CD4-positive, alpha-beta T cell treated with Interferon gamma for 1 hour (primary cell): Measurements from ENCODE around the gene WDR90.

Source experiments
- DNase-seq: peaks from one replicate; pipeline ENCODE4 v3.0.0-alpha.2; 2020

WDR90 gene

DNA sequence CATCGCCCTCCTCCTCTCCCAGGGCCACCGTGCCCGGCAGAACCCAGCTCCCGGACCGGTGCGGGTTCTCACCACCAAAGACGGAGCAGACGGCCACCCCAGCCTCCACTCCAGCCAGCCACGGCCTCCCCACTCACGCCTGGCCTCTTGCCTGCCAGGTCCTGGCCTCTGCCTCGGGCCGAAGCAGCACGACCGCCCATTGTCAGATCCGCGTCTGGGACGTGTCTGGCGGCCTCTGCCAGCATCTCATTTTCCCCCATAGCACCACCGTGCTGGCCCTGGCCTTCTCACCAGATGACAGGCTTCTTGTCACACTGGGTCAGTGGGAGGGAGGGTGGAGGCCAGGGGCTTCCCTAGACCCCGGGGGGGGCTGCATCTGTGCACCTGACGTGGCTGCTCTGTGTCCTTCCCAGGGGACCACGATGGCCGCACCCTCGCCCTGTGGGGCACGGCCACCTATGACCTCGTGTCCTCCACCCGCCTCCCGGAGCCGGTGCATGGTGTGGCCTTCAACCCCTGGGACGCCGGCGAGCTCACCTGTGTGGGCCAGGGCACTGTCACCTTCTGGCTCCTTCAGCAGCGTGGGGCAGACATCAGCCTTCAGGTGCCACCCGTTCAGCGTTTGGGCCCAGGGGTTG, 12.1 kb downstream of the WDR90 start:
- DNase-seq: no peak

DNA sequence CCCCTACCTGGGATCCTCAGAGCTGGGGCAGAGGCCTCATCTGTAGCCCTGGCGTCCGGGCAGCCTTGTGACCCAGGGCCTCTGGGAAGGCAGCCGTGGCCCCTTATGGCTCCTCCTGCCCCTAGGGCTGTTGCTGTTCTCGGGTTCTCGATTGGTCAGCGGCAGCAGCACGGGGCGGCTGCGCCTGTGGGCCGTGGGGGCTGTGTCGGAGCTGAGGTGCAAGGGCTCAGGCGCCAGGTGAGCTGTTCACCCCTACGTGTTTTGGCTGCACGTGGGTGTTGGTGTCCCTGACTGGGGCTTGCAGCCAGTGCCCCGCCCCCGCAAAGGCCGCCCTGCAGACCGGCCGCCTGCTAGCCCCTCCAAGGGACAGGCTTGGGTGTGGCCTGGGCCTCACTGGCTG, 12.9 kb downstream of the WDR90 start:
- DNase-seq: no peak

DNA sequence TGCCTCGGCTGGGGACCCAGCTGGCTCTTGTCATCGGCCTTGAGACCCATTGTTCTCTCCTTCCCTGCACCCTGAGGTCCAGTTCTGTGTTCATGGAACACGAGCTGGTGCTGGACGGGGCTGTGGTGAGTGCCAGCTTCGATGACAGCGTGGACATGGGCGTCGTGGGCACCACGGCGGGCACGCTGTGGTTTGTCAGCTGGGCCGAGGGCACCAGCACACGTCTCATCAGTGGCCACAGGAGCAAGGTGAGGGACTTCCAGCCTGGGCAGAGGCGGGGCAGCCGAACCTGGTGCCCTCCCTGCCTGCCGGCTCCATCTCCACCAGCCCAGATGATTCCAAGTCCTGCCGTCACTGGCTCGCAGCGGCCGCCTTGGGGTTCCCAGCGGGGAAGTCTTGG, 13.4 kb downstream of the WDR90 start:
- no peak for DNase-seq

DNA sequence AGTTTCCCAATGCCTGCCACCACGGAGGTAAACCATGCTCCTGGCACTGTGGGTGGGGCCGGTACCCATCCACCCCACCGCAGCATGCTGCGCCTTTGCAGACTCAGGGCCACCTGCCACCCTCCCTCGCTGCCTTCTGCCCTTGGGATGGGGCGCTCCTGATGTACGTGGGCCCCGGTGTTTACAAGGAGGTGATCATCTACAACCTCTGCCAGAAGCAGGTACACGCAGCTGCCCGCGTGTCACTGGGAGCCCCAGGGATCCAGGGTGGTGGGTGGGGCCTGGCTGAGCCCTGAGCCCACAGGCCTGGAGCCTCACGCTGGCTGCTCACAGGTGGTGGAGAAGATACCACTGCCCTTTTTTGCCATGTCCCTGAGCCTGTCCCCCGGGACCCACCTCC, 17.4 kb downstream of the WDR90 start:
- no peak for DNase-seq

DNA sequence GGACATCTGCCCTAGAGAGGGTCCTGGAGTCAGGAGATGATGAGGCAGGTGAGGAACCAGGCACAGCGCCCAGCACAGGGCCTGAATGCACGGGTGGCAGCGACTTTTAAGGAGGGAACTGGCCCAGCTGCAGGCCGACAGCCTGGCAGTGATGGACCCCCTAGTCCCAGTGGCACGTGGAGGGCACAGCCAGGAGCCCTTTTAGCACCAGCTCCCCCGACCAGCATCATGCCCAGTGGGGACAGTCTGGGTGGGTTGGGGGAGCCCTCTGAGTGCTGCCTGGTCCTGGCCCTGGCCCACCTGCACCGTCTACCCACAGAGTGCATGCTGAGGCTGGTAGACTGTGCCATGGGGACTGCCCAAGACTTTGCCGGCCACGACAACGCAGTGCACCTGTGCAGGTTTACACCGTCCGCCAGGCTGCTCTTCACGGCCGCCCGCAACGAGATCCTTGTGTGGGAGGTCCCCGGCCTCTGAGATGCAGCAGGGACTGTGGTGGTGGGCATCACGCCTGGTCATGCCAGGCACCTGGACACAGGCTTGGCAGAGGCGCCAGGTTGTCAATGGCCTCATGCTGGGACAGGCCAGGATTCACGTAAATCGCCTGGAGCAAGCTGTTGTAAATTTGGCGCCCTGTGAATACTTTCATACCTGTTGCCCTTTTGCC, 18.1 kb downstream of the WDR90 start:
- DNase-seq: no peak

DNA sequence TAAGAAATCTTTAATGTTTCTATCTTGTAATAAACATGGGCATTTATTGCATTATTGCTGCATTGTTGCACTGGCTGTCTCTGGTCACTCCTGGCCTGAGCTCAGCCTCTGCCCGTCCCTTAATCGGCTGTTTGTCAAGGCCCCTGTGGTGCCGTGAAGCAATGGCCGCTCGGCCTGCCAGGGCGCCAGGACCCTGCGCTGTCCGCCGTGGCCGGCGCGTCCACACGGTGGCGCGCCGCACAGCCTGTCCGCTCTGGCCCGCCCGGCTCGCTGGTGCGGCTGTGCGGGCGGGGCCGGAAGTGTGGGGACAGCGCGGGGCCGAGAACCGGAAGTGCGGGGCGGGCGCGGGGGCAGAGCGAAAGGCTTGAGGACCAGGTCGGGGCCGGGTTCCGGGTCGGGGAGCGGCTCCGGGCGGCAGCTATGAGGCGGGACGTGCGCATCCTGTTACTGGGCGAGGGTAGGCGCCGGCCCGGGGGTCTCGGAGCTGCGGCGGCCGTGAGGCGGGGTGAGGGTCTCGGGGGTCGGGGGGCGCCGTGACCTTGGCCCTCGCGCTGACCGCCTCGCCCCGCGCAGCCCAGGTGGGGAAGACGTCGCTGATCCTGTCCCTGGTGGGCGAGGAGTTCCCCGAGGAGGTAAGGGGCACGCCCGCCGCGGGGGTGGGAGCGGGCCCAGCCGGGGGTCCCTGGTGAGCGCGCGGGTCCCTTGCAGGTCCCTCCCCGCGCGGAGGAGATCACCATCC, 18.8 kb downstream of the WDR90 start, which contains the start of gene RHOT2:
TSS of gene RHOT2 (plus strand) at position 353 of the 739 bp plus-strand sequence. CDS start at position 421, 68 bp downstream.
- DNase-seq: peak; percentile 93

DNA sequence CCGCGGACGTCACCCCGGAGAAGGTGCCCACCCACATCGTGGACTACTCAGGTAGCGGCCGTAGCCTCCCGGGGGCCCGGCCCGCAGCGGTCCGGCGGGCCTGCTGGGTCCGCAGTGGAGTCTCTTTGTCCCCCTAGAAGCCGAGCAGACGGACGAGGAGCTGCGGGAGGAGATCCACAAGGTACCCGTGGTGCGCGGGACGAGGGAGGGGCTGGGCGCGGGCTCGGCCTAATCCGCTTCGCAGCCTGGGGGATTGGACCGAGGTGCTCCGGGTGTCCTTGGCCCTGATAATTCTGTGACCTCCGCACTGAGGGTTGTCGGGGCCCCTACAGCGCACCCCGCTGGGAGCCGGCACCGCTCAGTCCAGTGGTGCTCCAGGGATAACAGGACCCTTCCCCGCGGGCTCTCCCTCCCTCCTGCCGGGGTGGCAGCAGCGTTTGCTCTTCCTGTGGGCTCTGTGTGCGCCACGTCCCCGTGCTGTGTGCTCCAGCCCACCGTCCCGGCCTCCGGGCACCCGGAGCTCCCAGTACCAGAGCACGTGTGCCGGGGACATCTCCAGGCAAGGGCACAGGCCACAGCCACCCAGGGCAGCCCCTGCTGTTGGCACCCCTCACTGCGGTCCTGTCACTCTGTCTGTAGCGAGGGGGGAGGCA, 19.5 kb downstream of the WDR90 start:
- DNase-seq: no peak

DNA sequence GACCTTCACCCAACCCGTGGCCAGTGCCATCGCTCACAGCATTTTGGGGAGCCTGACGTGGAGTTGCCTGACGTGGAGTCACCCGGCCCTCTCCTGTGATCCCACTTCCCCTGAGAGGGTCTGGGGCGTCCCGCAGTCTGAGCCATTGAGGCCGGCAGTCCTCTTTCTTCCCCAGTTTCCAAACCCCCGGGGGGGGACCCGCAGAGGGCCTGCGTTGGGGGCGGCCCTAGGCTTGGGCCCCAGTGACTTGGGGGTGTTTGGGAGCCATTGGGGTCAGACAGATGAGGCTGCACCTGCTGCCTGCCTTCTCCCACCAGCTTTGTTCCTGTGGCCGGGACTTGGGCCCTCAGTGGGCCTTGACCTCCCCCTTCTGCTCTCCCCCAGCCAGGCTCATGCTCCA, 20.5 kb downstream of the WDR90 start:
- no peak for DNase-seq

DNA sequence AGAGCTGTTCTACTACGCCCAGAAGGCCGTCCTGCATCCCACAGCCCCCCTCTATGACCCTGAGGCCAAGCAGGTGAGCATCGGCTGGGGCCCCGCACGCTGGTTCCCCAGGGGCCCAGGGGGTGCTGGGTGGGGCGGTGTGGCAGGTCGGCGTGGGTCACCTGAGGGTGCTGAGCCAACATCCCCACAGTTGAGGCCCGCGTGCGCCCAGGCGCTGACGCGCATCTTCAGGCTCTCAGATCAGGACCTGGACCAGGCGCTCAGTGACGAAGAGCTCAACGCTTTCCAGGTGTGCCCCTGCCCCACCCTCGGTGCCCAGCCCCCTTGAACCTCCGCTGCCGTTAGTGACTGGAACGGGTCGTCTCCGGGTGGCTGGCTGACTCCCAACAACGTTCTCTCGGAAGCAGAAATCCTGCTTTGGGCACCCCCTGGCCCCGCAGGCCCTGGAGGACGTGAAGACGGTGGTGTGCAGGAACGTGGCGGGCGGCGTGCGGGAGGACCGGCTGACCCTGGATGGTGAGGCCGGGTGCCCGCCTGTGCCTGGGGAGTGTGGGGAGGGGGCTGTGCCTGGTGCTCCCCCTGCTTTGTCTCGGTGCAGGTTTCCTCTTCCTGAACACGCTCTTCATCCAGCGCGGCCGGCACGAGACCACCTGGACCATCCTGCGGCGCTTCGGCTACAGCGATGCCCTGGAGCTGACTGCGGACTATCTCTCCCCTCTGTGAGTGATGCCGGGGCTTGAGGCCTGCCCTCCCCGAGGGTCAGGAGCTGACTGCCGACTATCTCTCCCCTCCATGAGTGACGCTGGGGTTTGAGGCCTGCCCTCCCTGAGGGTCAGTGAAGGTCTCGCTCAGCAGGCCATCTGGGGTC, 21.6 kb downstream of the WDR90 start:
- DNase-seq: no peak

DNA sequence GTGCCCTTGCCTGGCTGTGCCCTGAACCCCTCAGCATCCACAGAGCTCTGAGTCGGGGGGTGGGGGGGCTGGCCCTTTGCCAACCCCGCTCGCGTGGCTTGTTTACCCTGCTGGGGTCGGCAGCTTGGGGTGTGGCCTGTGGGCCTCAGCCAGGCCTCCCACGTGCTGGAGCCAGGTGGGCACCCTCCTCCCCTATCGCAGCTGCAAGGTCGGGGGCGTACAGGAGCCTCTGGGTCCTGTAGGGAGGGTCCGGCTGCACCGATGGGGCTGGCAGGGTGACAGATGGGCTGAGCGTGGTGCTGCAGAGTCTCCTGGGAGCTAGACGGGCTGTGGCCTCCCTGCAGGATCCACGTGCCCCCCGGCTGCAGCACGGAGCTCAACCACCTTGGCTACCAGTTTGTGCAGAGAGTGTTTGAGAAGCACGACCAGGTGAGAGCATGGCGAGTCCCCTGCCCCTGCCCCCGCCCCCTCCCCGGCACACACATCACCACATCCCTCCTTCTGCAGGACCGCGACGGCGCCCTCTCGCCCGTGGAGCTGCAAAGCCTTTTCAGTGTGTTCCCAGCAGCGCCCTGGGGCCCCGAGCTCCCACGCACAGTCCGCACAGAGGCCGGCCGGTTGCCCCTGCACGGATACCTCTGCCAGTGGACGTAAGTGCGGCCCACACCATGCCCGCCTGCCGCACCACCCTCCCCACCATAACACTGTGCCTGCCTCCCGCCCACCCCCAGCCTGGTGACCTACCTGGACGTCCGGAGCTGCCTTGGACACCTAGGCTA, 22.4 kb downstream of the WDR90 start:
- DNase-seq: no peak

DNA sequence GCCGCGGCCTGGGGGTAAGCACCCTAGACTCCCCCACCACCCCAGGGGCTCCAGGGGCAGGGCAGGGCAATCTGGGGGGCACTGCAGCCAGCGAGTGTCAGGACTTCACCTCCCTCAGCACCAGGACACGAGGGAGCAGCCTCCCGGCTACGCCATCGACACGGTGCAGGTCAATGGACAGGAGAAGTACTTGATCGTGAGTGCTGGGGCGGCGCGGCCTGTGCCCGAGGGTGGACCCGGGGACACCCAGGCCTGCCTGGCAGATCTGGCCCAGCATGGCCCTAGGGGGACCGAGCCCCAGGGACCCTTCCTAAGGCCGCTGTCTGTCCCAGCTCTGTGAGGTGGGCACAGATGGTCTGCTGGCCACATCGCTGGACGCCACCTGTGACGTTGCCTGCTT, 23.2 kb downstream of the WDR90 start:
- DNase-seq: no peak

DNA sequence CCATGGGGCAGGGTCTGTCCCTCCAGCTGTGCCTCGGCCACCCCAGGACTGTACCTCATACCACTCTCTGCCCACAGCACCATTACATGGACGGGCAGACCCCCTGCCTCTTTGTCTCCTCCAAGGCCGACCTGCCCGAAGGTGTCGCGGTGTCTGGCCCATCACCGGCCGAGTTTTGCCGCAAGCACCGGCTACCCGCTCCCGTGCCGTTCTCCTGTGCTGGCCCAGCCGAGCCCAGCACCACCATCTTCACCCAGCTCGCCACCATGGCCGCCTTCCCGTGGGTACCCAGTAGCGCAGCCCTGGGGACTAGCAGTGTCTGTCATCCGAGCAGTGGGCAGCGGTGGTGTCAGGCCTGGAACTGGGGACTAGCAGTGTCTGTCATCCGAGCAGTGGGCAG, 23.7 kb downstream of the WDR90 start:
- no peak for DNase-seq

DNA sequence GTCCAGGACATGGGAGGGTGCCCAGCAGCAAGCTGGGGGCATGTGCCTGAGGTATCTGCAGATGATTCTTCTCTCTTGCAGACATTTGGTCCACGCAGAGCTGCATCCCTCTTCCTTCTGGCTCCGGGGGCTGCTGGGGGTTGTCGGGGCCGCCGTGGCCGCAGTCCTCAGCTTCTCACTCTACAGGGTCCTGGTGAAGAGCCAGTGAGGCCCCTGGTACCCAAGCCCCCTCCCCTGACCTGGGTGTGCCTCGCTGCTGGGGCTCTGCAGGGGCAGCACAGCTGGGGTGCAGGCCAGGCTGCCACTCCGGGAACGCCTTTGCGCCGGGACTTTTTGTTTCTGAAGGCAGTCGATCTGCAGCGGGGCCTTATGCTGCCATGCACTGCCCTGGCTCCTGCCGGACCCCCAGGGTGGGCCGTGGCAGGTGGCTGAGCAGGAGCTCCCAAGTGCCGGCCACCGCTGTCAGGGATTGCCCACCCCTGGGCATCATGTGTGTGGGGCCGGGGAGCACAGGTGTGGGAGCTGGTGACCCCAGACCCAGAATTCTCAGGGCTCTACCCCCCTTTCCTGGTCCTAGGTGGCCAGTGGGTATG, 24.3 kb downstream of the WDR90 start:
- DNase-seq: no peak

DNA sequence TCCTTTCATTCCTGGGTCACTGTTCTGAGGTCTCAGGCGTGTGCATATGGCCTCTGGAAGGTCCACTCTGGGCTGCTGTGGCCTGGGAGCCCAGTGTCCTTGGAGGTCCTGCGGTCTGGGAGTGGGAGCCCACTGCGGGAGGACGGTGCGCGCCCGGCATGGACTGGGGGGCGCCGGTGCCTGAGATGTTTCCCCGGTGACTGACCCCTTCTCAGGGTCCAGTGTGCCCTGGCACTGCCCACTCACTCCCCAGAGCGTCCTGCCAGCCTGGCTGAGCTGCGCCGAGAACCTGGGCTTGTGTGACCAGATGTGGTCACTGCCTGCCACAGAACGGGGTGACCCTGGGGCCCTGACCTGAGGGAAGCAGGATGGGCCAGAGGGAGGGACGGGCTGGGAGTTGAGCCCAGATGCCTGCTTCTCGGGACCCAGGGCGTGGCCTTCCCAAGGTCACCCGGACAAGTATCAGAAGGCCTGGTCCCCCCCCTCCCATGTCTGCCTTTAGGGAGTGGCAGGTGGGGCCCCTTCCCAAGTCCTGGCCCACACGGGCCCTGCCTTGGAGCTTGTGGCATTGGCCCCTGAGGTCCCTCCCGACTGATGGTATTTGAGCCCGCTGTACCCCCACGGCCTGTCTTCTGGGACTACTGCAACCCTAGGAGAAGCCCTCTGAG, 25.2 kb downstream of the WDR90 start:
- no peak for DNase-seq

DNA sequence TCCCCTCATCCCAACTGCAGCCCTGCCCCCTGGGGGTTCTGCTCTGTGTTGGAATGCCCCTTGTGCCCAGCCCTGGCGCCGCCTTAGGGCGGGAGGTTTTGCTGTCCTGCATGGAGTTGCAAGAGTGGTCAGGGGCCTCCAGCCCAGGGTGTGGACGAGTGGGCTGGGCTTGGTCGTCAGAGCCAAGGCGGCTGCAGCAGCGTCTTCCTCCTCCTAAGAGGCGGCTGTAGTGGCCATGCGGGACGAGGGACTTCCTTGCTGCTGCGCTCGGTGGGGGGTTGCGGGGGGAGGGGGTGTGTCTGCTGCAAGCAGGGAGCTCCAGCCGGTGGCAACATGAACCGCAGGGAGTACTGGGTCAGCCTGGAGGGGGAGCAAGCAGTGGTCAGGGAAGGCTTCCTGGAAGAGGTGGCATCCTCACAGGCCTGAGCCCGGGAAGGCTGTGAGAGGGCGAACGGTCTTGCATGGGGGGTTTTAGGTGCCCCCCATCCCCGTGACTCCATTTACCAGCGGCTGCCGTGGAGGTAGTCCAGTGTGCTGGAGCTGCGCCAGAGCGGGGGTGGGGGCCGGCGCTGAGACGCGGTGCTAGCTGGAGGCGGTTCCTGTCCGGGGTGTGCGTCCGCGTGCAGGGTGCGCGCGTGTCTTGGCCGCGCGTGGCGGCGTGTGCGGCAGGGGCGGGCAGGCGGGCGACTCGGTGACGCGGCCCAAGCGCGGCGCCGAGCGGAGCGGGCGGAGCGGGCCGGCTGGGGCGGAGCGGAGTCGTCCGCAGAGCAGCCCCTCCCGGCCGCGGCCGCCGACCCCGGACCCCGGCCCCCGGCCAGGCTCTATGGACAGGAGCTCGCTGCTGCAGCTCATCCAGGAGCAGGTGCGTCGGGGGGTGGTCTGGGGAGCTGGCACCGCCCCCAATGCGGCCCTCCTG, 26.1 kb downstream of the WDR90 start, which contains the start of gene RHBDL1:
TSS of gene RHBDL1 (plus strand) at position 704 of the 916 bp plus-strand sequence. CDS start at position 824, 120 bp downstream.
- no peak for DNase-seq

DNA sequence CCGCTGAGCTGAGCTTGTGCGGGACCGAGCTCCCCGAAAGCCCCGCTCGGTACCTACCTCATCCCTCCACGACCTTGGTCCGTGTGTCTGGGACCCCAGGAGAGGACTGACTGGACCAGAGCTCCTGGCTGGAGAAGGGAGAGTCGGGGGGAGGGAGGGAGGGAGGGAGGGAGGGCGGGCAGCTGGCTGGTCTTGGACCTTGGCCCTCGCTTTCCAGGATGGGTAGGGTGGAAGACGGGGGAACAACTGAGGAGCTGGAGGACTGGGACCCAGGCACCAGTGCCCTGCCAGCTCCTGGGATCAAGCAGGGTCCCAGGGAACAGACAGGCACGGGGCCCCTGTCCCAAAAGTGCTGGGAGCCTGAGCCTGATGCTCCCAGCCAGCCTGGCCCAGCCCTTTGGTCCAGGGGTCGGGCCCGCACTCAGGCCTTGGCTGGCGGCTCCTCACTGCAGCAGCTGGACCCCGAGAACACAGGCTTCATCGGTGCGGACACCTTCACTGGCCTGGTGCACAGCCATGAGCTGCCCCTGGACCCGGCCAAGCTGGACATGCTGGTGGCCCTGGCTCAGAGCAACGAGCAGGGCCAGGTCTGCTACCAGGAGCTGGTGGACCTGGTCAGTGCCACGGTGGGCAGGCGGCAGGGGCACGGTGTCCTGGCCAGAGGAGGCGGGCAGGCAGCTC, 26.9 kb downstream of the WDR90 start:
- DNase-seq: no peak

DNA sequence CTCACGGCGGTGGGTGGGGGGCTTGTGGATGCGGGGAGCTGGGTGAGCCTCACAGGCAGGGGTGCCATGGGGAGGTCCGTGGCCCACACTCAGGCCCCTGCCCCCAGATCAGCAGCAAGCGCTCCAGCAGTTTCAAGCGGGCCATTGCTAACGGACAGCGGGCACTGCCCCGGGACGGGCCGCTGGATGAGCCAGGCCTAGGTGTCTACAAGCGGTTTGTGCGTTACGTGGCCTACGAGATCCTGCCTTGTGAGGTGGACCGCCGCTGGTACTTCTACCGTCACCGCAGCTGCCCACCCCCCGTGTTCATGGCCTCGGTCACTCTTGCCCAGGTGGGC, 27.4 kb downstream of the WDR90 start:
- no peak for DNase-seq

DNA sequence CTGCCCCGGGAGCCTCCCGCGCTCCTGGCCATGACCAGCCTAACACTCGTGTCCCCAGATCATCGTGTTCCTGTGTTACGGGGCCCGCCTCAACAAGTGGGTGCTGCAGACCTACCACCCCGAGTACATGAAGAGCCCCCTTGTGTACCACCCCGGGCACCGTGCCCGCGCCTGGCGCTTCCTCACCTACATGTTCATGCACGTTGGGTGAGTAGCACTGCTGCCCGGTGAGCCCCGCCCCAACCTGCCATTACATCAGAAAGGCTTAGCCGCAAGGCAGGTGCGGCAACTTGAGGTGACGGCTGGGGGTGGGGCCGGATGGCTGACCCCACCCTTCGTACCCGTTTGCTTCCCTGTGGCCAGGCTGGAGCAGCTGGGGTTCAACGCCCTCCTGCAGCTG, 27.7 kb downstream of the WDR90 start:
- DNase-seq: no peak
